GM12865 (cell line): Measurements from ENCODE around the gene MXRA8.
"Not testable (repeated sequence)": the region's sequence is repeated elsewhere in the genome, so short reads cannot be mapped to it uniquely, and the experiment has no call there.

Experiments
- DNase-seq: peaks from one replicate; pipeline ENCODE4 v3.0.0; 2010; ENCODE audit warnings: low read depth
- H3K4me3 ChIP-seq: 2 replicates; pipeline ENCODE4 v1.5.1; 2011; ENCODE audit warnings: mild to moderate bottlenecking, low read depth, low read length, control low read depth
- TF ChIP-seq, protein P1 (sequence below): IDR thresholded peaks from 2 replicates; pipeline ENCODE4 v1.5.1; 2011; ENCODE audit warnings: low read length, control low read depth, low read depth, inconsistent platforms; ENCODE audit not compliant: insufficient read depth; ENCODE audit errors: missing control alignments

MXRA8 gene

DNA sequence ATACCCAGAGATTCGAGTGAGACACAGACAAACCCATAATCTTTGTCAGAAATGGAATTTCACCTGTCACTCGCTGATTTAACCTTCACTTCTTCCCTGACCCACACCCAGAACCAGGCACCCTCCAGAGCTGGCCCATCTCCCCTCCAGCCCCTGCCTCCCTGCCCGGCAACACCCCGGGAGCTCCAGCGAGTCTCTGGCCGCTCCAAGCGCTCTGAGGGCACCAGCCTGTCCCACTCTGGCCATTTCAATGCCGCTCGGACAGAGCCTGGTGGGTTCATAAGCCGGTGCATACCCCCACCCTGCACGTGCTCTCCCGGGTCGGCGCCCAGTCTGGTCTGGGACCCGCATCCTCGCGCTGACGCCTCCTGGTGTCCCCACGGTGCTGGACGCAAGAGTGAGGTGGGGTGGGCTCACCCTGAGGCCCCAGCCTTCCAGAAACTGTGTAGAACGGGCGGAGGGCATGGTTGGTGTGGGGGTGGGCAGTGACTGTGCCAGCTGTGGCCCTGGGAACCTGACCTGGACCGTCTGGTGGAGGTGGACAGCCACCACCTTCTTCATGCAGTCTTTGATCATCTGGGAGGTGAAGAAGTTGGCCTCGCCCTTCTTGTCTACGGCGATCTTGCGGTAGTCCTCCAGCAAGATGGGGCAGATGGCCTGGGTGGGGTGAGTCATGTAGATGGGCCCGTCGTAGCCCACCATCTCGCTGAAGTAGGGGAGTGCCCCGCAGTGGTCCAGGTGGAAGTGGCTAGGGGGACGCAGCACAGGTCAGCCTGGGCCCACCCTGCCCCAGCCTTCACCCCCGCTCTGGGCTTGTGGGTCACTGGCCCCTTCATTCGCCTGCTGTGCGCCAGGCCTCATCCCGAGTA, 39.3 kb downstream of the MXRA8 start:
- DNase-seq, result no peak
- no peak overlapping the region for H3K4me3 ChIP-seq
- TF ChIP-seq, protein P1, sequence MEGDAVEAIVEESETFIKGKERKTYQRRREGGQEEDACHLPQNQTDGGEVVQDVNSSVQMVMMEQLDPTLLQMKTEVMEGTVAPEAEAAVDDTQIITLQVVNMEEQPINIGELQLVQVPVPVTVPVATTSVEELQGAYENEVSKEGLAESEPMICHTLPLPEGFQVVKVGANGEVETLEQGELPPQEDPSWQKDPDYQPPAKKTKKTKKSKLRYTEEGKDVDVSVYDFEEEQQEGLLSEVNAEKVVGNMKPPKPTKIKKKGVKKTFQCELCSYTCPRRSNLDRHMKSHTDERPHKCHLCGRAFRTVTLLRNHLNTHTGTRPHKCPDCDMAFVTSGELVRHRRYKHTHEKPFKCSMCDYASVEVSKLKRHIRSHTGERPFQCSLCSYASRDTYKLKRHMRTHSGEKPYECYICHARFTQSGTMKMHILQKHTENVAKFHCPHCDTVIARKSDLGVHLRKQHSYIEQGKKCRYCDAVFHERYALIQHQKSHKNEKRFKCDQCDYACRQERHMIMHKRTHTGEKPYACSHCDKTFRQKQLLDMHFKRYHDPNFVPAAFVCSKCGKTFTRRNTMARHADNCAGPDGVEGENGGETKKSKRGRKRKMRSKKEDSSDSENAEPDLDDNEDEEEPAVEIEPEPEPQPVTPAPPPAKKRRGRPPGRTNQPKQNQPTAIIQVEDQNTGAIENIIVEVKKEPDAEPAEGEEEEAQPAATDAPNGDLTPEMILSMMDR, result no peak

GRCh38 chr1:1318131-1318652, 40.2 kb downstream of the MXRA8 start:
- DNase-seq, result no peak
- TF ChIP-seq, protein P1, result no peak
- no peak overlapping the region for H3K4me3 ChIP-seq

DNA sequence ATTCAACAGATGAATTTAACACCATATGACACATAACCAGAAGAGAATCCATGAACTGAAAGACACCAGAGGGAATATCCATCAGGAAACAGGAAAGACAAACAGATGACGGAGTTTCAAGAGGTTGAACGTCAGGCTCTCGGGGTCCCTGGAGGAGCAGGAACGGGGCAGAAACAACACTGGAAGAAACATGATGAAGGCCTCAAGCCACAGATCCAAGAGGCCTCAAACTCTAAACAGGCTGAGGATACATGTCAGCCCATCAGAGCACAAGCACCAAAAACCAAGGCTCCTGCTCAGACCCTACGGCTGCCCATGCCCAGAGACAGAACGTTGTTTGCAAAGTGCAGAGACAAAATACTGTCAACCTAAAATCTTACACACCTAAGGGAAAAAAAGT, 40.9 kb downstream of the MXRA8 start:
- TF ChIP-seq, protein P1, result no peak
- no peak for DNase-seq
- H3K4me3 ChIP-seq, result no peak overlapping the region

DNA sequence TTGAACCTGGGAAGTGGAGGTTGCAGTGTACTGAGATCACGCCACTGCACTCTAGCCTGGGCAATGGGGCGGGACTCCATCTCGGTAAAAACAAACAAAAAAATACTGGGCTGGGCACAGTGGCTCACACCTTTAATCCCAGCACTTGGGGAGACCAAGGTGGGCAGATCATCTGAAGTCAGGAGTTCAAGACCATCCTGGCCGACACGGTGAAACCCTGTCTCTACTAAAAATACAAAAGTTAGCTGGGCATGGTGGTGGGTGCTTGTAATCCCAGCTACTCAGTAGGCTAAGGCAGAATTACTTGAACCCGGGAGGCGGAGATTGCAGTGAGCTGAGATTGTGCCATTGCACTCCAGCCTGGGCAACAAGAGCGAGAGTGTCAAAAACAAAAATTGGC, 42.2 kb downstream of the MXRA8 start:
- H3K4me3 ChIP-seq, DNase-seq: not testable (repeated sequence)

GRCh38 chr1:1315435-1315954, 42.9 kb downstream of the MXRA8 start:
- DNase-seq, result no peak
- TF ChIP-seq, protein P1, result no peak
- H3K4me3 ChIP-seq, result no peak overlapping the region

DNA sequence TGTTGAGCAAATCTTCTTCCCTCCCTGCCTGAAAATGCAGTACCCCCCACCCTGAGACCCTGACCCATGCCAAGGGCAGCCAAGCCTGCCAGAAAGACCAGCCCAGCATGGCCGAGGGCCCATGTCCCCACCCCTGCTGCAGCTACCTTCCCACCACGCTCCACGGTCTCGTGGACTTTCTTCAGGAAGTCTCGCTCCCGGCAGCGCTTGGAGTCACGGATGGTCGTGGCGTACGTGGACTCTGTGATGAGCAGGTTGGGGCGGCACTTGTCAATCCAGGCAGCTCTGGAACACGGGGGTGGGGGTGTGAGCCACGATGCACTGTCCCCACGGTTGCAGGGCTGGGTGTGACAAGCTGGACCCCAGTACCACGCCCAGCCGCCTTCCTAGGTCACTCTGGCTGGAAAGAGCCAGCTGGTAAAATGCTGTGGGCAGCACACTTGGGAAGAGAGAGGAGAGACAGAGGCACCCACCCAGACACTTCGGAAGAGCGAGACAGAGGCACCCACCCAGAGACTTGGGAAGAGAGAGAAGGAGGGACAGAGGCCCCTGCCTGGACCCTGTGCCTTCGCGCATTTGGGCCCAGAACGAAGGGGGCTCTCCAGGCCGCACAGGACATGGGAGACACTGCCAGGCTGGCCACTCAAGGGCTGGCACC, 43.5 kb downstream of the MXRA8 start:
- TF ChIP-seq, protein P1, result no peak
- no peak for DNase-seq
- H3K4me3 ChIP-seq, result no peak overlapping the region

DNA sequence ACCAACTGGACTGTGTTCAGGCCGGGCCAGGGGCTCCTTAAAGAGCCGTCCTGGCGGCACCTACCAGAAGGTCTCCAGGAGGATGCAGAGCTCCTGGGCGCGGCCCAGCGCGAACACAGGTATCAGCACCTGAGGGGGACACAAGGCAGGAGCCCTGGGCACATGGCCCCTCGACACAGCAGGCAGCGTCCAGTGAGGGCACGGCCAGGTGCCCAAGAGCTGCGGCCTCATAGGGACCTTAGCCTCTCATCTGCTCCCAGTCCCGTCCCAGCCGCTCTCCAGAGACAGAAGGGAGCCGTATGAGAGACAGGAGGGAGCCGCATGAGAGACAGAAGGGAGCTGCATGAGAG, 44.1 kb downstream of the MXRA8 start:
- no peak overlapping the region for H3K4me3 ChIP-seq
- DNase-seq, result no peak
- TF ChIP-seq, protein P1, result no peak
